Stimulated activated CD4-positive, alpha-beta T cell treated with anti-CD3 and anti-CD28 coated beads, Interleukin-1b, Interleukin-23, amount 100 ng/mL, for 24 hours (primary cell): ENCODE results near the gene HMX3.

Experiments used
- DNase-seq, 4 experiments: peaks; one replicate each; pipeline ENCODE4 v3.0.0-alpha.2; 2020; ENCODE audit warnings: low read depth in 4 of 4, low spot score in 1 of 4

HMX3 gene

DNA sequence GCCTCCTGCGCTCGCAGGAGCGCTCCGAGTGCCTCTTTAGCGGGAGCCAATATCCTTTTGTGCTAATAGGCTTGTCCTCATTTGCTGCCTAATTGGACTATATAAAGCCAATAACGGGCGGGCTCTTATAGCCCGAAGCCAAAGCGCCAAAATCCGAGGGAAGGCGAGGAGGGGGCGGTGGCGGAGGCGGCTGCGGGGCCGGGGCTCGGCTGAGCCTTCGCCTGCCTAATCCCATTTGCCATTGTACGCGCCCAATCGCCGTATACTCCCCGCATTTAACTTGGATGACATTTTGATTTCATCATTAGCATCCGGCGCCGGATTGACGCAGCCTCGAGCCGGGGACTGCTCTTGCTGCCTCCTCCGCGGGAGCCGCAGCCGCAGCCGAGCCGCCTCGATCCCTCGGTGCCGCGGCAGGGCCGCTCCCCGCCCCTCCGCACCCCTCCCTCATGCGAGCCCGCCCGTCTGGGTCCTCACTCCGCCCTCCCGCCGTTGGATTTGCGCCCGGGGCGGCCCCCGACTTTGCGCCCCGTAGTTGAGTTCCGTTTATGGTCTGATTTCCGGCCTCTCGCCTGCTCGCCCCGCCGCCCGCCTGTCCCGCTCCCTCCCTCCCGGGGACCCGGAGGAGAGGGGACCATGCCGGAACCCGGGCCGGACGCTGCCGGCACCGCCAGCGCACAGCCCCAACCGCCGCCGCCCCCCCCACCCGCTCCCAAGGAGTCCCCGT is at the start of gene HMX3:
HMX3 (plus strand) TSS at position 556 of the 727 bp plus-strand sequence; CDS start at position 637, 81 bp downstream.
- no peak for DNase-seq

DNA sequence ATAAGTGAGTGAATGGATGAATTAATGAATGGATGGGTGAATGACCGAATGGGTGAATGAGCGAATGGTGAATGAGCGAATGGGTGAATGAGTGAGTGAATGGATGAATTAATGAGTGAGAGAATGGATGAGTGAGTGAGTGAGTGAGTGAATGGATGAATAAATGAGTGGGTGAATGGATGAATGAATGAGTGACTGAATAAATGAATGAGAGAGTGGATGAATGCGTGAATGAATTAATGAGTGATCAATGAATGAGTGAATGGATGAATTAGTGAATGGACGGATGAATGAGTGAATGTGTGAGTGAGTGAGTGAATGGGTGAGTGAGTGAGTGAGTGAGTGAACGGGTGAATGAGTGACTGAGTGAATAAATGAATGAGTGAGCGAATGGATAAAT is 49.5 kb upstream of the HMX3 start:
- DNase-seq: no peak

DNA sequence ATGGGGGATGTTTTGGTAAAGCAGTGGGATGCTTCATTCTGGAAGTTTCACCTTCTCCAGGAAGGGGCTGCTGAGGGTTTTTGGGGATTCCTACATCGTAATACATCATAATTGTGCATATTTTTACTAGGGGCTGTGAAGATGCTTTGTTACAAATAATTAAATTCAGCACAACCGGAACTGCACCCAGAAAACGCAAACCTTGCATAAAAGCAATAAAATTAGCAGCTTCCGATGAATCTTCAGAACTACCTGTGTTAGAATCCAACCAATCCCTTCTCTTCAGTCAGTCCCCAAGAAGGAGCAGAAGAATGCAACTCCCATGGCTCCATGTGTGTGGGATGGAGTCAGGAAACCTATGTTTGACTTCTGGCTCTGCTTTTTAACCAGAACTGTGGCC is 48.4 kb upstream of the HMX3 start:
- DNase-seq: no peak

DNA sequence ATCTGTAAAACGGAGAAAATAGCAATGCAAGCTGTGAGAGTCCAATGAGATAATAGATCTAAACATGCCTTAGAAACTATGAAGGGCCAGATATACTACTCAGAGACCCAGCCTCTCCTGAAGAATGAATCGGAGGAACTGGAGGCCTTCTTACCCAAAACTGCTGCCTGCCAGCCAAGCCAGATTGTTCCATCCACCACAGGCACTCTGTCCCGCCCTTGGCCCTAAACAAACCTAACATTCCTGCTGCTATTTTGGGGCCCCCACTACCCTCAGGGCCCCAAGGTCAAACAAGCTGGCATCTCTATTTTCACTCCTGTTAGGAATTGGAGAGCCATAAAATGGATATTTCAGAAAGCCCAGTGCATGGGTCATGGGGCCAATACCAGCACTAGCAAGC is 48.0 kb upstream of the HMX3 start:
- no peak for DNase-seq

DNA sequence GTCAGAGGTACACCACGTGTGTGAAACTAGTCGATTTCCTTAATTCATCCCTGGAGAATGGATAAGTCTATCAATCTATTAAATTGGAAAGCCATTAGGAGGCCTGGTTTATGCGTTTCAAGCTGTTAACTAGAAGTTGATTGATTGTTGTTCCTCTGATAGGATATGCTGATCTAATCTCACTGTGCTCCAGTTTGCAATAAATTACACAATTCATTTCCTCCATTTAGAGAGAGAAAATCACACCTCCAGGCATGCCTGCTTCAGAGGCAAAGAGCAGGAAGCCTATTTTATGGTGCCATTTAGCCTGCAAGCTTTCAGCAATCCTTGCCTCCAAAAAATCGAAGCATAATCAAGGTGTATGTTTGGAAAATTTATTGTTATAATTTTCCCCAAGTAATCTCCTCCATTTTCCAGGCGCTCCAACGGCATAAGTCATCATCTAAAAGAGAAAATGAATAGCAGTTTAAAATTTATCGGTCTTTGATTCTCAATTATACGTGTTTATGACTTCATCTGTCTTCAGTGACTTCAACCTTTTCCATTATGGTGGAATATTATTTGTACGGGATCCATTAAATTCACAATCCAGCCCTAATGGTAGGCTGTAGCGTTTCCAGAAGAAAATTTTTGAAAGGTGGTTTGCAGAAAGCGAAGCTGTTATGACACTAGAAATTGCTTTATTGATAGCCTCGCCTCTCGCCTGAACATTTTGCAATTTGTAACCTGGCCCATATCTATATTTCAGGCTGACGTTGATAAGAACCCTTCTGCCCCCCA is 42.9 kb upstream of the HMX3 start:
- DNase-seq: no peak

DNA sequence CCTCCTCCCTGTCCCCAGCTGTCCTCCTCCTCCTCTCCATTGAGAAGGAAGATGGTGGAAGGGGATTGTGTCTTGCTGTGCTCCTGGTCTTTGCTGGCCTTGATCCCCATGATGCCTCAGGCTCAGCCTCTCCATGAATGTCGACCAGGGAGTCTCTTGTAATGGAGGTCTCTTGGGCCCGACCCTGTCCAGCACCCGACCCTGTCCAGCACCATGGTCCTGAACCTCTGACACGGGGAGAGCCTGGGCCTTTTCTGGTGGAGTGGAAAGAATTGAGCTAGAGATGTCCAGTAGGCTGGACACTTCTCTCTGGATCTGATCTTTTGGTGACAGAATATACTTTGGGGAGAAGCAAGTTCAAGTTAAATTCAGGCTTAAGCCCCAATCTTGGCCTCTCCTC is 42.3 kb upstream of the HMX3 start:
- no peak for DNase-seq

DNA sequence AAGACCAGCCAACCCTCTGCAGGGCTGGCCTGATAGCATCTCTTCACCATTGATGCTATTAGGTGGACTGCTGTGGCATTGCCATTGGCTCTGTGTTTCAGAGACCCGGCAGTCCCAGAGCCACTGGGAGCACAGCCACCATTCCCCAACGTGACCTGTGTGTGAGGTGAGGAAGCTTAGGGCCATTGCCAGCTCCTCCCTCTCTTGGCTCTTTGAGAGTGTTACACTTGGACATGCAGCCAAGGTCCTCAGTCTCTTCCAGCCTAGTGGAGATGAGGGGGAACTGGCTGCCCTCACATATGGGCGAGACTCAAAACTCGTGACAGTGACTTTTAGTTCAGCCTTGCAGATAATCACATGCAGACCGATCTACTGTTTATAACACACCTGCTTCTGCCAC is 39.3 kb upstream of the HMX3 start:
- DNase-seq: no peak

DNA sequence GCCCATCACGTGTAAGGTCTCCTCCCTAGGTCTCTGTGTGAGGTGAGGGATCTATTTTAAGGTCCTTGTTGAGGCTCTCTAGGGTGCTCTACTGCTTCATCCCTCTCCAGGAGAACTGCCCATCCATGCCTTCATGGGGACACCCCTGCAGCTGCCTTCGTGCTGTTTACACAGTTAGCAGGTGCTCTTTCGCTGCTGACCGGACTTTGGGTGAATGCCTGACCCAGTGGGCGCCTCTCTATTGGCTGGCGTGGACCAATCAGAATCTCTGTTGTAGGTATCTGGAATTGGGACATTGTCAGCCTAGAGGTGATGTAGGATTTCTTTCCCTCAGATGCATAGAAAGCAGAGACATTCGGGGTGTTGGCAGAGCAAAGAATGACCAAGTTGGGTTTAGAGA is 38.7 kb upstream of the HMX3 start:
- no peak for DNase-seq

DNA sequence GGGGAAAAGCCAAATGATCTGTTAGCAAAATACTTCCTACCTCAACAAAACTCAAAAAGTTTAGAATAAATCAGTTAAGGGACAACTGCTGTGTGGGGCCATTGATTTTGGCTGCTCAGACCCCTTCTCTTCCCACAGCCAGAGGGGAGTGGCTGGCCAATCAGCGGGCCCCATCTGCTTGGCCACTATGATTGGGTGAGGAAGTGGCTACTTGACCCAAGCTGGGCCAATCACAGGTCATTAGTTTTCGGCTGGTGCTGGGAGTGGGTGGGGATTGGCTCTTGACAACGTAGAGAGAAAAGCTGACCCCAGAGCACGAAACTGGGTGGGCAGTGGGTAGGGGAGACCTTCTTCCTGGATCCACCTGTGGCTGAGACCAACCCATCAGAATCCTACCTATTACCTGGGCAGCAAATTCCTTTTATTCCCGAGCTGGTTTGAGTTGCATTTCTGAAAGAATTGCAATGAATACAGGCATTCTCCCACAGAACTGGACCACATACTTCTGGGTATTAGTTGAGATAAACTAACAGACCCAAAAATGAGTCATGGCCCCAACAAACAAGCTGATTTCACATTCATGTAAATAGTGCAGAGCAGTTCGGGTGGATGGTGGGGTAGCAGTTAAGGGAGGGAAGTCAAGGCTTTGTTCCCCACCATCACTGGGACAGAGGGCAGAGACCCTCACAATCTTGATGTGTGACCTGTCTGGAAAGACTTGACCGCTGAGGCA is 35.6 kb upstream of the HMX3 start:
- DNase-seq: no peak

DNA sequence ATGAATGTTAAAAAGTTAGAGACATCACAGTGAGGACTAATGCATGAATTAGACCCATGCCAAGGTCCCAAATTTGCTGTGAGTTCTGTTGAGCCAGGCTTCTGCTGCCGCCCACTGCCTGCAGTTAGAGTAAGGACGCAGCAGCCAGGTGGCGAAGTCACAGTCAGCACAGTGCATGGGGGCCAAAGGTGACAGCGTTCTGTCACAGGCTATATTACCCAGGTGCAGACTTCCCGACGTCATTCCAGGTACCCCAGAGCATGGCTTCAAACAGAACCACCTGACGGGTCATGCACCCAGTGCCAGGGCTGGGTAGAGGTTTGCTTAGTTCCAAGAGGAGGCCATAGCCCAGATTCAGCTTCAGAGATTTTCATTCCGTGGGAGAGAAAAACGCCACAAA is 33.9 kb upstream of the HMX3 start:
- no peak for DNase-seq

DNA sequence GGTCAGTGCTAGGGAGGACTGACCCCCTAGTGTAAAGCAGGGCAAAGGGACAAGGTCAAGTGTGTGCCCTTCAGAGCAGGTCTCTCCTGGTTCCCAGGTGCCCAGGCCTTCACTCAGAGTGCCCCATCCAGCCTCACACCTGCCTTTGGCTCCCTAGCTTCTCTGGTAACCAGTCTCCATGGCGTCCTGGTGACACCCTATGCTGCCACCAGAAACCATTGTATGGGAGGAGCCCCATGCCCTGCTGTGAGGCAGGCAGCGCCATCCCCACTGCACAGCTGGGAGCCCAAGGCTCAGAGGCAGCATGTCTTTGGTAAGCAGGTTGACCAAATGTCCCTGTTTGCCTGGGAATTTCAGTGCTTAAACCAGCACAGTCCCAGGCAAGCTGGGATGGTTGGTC is 33.1 kb upstream of the HMX3 start:
- no peak for DNase-seq

DNA sequence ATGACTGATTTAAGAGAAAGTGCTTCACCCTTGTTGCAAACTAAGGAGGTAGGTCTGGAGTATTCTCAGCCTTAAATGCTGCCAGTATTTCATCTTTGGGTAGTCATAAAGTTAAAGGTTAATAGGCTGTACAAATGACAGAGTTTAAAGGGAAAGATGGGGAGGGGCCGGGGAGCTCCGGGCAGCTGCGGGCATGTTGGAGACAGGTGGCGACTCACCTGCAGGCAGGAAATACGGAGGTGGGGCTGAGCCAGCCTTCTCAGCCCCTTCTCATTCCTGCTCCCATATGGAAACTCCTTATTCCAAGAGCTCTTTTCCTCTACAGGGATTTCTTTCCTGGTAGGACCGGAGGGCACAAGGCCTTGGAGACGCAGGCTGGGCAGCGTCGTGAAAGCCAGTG is 31.8 kb upstream of the HMX3 start:
- DNase-seq: no peak

DNA sequence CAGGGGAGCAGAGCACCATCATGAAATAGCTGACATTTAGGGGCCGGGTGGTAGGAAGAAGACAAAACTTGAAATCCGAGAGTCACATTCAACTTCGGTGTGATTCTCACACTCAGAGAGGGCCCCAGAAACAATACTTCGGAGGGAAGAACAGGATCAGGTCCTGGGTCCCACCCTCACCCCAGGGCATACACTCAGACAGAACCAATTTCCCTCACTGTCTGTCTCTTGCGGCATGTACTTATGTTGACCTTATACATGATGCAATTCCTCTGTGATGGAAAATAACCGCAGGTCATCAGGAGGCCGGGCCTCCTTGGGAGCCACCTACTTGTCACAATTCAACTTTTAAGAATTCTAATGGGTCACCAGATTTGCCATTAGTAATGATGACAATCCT is 26.3 kb upstream of the HMX3 start:
- no peak for DNase-seq

DNA sequence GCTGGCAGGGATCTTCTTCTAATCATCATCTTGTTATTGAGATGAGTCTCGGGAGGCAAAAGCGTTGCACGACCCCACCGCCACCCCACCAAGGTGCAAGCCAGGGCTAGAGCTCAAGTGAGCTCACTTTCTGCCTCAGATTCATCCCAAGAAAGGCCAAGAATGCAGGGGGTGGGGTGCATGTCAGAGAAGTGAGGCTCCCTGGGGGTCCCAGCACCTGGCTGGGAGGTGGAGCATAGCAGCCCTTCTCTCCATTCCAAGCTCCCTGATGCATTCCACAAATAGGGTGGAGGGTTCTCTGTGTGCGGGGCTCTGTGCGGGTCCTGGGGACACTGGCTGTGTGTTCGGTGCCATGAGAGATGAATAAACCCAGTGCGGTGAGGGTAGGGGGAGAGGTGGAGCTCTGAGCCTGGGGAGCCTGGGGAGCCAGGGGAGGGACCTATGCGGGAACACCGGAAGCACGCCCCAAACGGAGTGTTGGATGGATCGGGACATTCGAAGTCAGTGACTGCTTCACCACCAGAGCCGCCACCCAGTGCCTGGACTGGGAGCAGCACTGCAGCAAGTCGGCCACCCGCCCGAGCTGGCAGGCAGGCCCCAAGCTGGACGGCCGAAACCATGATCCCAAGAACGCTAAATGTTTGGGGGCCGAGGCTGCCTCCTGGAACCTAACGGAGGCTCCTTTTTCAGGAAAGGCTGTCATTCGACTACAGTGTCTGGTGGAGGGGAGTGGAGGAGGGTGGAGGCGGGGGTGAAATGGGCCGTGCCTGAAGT is 17.9 kb upstream of the HMX3 start:
- no peak for DNase-seq

DNA sequence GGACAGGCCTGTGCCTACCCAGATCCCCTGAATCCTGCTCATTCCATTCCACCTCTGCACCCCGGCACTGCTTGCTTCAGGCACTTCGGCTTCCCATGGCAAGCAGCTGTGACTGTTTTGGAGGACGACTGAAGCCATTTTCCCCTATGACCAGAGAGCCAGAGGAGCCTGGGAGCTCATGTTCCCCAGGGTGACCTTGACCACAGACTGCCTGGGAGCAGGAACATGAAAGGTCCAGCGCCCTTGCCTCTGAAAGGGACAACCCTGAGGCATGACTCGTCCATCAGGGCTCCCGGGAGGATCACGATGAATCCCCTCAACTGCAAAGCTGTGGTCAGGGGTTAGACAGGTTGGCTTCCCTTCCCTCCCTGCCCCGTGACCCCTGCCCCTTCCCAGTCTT is 16.7 kb upstream of the HMX3 start:
- DNase-seq: no peak

DNA sequence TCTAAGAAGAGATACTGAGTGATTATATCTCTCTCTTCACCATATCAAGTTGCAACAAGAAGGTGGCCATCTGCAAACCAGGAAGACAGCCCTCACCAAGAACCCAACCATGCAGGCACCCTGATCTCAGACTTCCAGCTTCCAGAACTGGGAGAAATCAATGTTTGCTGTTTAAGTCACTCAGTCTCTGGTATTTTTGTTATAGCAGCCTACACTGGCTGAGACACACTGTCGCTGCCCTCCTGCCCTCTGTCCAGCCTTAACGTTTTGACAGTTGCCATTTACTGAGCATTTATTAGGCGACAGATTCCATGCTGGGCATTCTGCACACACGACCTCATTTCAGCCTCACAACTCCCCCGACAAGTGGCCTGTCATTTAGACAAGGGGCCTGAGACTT is 9.5 kb upstream of the HMX3 start:
- DNase-seq: no peak

DNA sequence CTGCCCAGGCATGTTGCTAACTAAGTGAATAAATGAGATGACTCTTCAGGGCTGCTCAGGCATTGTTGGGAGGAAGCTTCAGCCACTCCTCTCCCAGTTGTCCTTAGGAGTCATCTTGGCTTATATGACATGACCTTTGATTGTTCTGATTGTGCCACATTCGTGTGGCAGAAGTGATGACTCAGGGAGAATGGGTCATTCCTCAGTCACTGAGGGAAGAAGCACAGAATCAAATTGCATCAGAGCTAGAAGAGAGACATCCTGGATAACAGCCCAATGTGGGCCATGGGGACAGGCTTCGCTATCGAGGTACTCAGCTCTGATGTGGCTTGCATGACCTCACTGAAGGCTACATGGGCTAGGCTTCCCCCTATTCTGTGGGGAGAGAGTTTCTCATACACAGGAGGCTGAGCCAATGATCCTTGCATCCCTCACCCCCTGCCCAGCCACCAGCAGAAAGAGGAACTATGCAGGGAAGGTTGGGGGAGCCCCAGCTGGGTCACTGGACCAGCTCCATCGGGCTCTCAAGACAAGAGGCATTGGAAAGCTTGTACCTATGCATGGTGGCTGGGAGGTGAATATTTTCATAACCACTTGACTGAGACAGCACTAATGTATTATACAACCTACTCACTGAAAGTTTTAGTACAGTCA is 6.0 kb upstream of the HMX3 start:
- no peak for DNase-seq

DNA sequence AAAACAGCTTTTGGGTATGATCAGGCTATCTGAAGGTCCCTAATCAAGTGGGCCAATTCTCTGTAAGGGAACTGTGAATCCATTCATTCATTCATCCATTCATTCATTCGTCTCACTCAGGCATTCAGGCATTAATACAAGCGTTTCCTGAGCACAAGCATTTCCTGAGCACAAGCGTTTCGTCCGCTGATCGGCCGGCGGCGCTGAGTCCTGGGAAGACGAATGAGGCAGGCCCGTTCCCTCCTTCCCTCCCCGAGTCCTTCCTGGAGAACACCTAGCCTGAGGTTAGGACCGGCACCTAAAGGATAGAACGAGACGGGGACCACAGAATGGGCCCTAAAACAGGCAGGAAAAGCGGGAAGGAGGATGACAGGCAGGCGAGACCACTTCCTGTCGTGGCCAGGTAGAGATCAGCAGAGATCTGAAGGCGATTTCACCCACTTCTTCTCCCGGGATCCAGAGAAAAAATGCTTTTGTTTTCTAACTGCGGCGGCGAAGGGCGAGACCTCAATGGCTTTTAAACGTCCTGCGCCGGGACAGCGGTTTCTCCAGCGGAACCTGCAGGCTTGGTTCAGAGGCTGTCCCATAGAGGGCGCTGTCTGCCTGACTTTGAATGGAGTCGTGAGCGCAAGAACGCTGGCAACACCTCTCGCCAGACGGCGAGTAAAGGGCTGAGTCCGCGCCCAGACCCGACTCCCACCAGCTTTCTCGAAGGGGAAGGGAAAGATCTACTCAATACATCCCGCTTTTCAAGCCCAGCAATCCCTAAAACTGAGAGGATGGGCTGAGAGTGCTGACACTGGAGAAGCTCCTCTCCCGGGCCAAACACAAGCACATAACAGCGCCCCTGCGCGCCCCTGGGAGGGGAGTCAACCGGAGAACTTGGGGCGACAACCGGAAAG is 2.9 kb upstream of the HMX3 start:
- DNase-seq: peak; percentile 76 to 88 (median 82)

DNA sequence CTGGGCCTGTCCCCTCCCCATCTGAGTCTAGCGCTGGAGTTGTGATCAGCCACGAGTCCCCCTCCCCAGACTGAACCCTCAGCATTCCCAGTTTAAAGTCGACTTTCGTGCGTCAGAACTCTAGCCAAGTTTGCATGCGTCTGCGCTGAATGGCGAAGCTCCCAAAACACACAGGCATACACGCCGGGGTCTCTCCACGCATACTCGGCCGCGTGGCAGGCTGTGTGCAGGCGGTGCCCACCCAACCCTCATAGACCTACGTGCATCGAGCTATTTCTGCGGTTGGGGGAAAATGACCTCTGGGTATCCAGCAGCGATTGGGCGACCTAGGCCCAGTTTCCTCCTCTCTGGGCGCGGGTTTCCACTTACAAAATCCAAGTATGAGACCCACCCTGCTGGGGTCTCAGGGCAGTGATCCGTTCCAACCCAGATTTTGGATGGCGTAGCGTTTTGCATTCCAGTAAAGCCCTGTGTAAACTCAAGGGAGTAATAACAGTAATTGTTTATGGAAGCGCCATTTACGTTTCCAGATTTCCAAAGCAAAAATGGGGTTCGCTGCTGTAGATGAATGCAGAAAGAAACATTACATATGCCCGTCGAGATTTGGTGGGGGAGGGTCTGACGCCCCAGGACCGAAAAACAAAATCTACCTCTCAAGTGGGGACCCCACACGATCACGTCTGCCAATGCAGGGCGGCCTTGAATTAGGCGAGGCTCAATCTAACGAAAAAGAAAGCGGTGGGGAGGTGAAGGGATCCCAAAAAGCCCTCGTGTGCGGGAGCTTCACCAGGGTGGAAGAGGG is 2.0 kb upstream of the HMX3 start:
- no peak for DNase-seq
